PFSK-1 (cell line): ENCODE results near the gene CLK2.
A peak's percentile ranks its signal among the peaks of the same experiment; 100 is the strongest.

Experiments
- FOXP2 ChIP-seq: optimal IDR thresholded peaks from 2 replicates; pipeline ENCODE3; 2011; ENCODE audit warnings: borderline replicate concordance, control low read depth, inconsistent platforms; ENCODE audit not compliant: insufficient read depth; ENCODE audit errors: extremely low read length, extremely low read depth
- POLR2AphosphoS5 ChIP-seq: IDR thresholded peaks from 2 replicates; pipeline ENCODE4 v1.6.1; 2012; ENCODE audit warnings: low read depth, mild to moderate bottlenecking, control low read depth, low read length, moderate library complexity
- REST ChIP-seq, 2 experiments: IDR thresholded peaks; 2 replicates each; pipeline versions ENCODE4 v1.6.1 to v1.8.0; 2011 to 2012; ENCODE audit warnings: low read depth in 2 of 2, low read length in 2 of 2, control low read depth in 1 of 2, inconsistent platforms in 1 of 2, mild to moderate bottlenecking in 1 of 2, moderate library complexity in 1 of 2; ENCODE audit not compliant: insufficient read depth in 1 of 2
- SIN3A ChIP-seq: IDR thresholded peaks from 2 replicates; pipeline ENCODE4 v1.6.1; 2012; ENCODE audit warnings: mild to moderate bottlenecking, low read length, moderate library complexity, borderline replicate concordance; ENCODE audit not compliant: insufficient read depth
- TAF1 ChIP-seq: IDR thresholded peaks from 2 replicates; pipeline ENCODE4 v1.6.1; 2012; ENCODE audit warnings: low read length, control low read depth, borderline replicate concordance; ENCODE audit not compliant: insufficient read depth

The CLK2 gene

DNA sequence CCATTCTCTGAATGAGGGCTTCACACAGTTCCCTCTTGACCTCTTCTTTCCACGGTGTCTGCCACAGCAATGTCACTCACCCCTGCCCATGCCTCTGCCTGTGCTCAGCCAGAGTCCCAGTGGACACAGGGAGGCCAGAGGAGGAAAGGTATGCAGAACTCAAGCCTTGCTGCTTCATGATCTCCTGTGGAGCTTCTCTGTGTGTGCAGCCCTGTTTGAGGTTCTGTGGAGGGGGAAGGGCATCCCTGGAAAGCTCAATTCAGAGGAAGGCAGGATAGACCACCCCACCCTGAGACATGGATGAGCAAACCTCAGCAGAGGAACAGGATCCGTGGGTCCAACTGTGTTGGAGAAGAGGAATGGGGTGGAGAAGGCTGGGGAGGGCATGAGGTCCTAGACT, 6.0 kb upstream of the CLK2 start:
- TF ChIP-seq FOXP2 (no peak), TAF1 (no peak), POLR2AphosphoS5 (no peak), SIN3A (no peak), REST (IDR thresholded peaks at IDR 0.05; ENCODE audit: insufficient read depth in 1 of 2, low read depth in 2 of 2, low read length in 2 of 2) (no peak)

DNA sequence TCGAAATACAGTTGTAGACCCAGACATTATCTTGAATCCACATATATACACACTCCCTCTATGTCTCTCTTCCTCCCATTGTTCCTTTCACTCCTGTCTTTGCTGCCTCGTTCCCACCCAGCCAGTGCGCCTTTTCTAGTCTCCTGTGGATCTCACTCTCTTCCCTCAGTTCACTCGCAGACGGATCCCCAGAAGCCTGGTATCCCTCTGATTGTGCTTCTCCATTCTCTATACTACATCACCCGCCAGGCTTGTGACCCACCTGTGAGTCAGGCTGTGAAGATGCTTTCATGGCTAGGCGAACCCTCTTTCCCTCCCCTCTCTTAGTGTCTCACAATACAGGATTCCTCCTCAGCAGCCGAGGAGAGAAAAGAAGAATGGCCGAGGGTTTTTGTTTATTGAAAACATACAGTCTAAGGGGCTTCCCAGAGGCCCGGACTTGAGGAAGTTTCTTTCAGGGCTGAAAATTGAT, 5.4 kb upstream of the CLK2 start:
- no peak for TF ChIP-seq SIN3A
- TF ChIP-seq FOXP2 = no peak
- TF ChIP-seq TAF1 = no peak
- no peak for TF ChIP-seq REST (IDR thresholded peaks at IDR 0.05; ENCODE audit: insufficient read depth in 1 of 2, low read depth in 2 of 2, low read length in 2 of 2)
- TF ChIP-seq POLR2AphosphoS5 = no peak

DNA sequence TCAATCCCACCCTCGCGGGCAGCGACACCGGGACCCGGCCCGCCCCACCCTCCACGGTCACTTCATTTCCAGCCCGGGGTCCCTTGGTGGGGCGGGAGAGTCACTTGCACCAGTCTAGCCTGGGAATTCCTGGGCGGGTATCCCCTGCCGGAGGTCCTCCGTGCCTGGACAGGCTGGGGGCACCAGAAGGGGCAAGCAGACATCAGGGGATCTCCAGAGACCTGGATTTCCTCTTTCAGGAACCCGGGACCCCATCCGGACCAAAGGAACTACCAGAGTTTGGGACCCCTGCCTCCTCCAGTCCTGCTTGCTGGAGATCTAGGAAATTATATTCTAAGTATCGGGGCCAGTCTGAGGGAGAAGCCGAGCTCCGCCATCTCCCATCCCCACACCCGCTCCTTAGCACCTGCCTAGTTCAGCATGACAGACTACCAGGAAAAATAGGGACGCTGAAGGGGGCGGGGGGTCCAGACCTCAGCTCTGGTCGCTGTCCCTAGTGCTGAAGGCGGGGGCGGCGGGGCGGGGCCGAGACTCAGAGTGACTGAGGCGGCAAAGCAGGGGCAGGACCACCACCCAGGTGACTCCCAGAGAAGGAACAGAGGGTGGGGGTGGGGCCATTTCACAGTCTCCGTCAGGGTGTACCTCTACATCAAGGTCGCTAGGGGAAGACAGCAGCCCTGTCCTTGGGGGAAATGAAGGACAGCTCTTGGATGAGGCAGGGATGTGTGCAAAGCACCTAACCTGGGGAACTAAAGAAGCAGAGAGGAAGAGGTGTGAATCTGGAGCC, 4.8 kb upstream of the CLK2 start:
- no peak for TF ChIP-seq FOXP2
- TF ChIP-seq REST (IDR thresholded peaks at IDR 0.05; ENCODE audit: insufficient read depth in 1 of 2, low read depth in 2 of 2, low read length in 2 of 2) = peak; percentile 91 to 96
- no peak for TF ChIP-seq POLR2AphosphoS5
- no peak for TF ChIP-seq TAF1
- peak; percentile 82; the same call in 1 of the 2 replicates for TF ChIP-seq SIN3A

- TF ChIP-seq REST (IDR thresholded peaks at IDR 0.05; ENCODE audit: insufficient read depth in 1 of 2, low read depth in 2 of 2, low read length in 2 of 2) (peak in 1 of 2 experiments; percentile 59; a peak in 2 of 4 replicates), SIN3A (0 out of 2 replicates have a peak, but pooled peaks have one; percentile 26), FOXP2 (peak; percentile 42), TAF1 (no peak)
Measured at GRCh38 chr1:155277070-155277901, 4.0 kb upstream of the CLK2 start, which contains the start of gene HCN3. Gene HCN3, plus strand, starts transcription at chr1:155277463. Its CDS starts 128 bp downstream, at chr1:155277591.
